T-helper 17 cell (primary cell): ENCODE measurements around the gene DGKB. TPM values are rescaled to one million over a fixed set of nuclear protein-coding genes. Genes with fewer than 3 reads are reported as not detected.

ENCODE experiments used
- ATAC-seq: fragments of 150-1000 bp; cut with Tn5 transposase; 2 replicates; pipeline ENCODE4 v1.10.0; 2021; ENCODE audit warnings: mild to moderate bottlenecking, moderate library complexity
- DNase-seq, 3 donors: peaks; one replicate each; pipeline versions ENCODE4 v3.0.0 to v3.0.0-alpha.2; 2020 to 2021
- H3K9me3 ChIP-seq: one replicate; pipeline ENCODE4 v1.7.0; 2013; ENCODE audit warnings: low read length, mild to moderate bottlenecking; ENCODE audit not compliant: control insufficient read depth, poor library complexity, severe bottlenecking
- H3K27ac Mint-ChIP-seq: one replicate; pipeline ENCODE4 v1.8.0; 2022; ENCODE audit warnings: mild to moderate bottlenecking, moderate library complexity, mixed read lengths
- H3K27me3 Mint-ChIP-seq: one replicate; pipeline ENCODE4 v1.8.0; 2022; ENCODE audit warnings: mixed read lengths
- H3K36me3 Mint-ChIP-seq: one replicate; pipeline ENCODE4 v1.8.0; 2022; ENCODE audit warnings: low read depth, mixed read lengths
- H3K4me1 Mint-ChIP-seq: one replicate; pipeline ENCODE4 v1.8.0; 2022; ENCODE audit warnings: mild to moderate bottlenecking, mixed read lengths
- H3K4me3 Mint-ChIP-seq: one replicate; pipeline ENCODE4 v1.8.0; 2022; ENCODE audit warnings: mild to moderate bottlenecking, moderate library complexity, mixed read lengths
- total RNA-seq, 4 donors: library from RNA in 2 of 4; stranded (reverse) in 2 of 4; gene quantifications; one replicate each; pipeline ENCODE4 v1.2.3 and lab custom pipeline; 2022 to 2026

The DGKB gene
- total RNA-seq, 2 donors from 2014 or later = not detected

DNA sequence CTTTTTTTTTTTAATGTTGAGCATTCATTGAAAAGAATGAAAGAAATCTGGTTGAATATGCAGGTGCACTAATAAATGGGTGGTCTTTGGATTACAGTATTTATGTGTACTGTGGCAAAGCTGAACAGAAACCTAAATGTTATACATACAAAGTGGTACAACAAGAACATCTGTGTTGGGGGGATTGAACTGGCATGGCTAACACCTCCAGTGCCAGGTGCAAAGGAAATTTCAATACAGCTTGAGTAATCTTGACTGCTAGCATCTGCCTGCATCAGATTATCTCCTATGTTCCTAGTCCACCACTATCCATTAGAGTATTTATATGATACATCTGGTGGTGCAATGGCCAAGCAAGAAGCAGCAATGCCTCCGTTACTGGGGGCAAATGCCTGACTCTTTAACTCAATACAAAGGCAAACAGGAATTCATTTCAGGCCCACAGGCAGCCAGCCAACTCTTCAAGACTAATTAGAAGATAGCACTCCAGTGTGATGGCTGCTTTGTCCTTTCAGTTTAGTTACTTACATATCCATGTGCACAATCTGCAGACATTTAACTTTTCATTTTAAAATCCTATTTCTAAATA, 692.6 kb downstream of the DGKB start:
- DNase-seq (no peak), ATAC-seq (no peak)
- Mint-ChIP-seq H3K27me3 (no peaks in the 10 kb centered on the region), H3K27ac (no peak overlapping the region), H3K36me3 (no peaks in the 10 kb centered on the region), H3K4me1 (peaks cover 4% of the 10 kb centered on the region), H3K4me3 (no peak overlapping the region)
- H3K9me3 ChIP-seq = no peaks in the 10 kb centered on the region

DNA sequence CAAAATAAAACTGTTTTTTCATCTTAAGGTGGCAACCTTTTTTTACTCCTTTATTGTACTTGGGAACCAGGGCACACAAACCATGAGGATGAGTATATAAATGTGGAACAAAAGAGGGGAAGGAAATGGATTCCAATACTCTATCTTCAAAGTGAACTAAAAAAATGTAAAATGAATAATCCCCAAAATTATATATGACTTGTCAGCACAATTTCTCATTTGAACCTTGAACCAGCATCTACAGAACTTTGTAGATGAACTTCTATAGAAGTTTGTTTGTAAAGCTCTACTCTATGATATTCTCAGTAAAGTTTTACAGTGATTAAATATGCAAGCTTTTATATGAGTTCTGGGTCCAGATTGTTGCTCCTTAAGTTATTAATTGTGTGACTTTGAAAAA, 694.8 kb downstream of the DGKB start:
- no peaks in the 10 kb centered on the region for H3K9me3 ChIP-seq
- DNase-seq = no peak
- no peak for ATAC-seq
- Mint-ChIP-seq H3K27ac (no peak overlapping the region), H3K4me3 (no peak overlapping the region), H3K27me3 (no peaks in the 10 kb centered on the region), H3K36me3 (no peaks in the 10 kb centered on the region), H3K4me1 (peaks cover 2% of the 10 kb centered on the region)

DNA sequence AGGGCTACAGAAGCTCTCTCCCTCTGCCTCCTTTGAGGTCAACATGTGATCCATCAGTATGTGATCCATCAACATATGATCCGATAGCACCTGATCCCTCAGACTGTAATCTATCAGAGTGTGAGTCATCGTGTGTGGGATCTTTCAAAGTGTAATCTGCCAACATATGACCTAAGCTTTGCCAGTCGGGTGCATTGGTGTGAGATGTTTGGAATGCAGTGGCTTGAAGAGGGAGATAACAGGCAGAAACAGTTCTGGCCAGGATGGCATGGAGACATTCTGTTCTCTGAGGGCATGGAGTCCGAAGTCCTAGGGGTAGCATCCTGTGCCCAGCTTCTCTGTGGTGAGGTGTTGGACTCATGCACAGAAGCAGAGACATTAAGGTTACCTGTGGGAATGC, 695.4 kb downstream of the DGKB start:
- ATAC-seq (no peak), DNase-seq (no peak)
- Mint-ChIP-seq H3K36me3 (no peaks in the 10 kb centered on the region), H3K4me1 (peaks cover 2% of the 10 kb centered on the region), H3K4me3 (no peak overlapping the region), H3K27me3 (no peaks in the 10 kb centered on the region), H3K27ac (no peak overlapping the region)
- H3K9me3 ChIP-seq = no peaks in the 10 kb centered on the region

DNA sequence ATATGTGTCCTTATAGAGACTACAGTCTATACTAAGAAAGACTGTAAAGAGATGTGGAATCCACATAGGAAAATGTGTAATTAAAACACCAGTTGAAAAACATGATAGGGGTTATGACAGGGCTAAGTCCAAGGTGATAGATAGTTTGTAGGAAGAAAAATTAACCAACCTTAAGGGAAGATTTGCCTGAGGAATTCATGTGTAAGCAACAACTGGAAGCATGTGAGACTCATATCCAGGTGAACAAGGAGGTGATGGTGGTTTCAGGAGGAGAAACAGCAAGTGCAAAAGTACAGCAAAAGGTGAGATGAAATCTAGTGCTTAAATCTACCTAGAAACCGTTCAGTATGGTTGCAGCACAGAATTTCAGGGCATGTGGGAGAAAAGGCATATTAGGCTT, 696.4 kb downstream of the DGKB start:
- DNase-seq = no peak
- peaks cover 2% of the 10 kb centered on the region for H3K4me1 Mint-ChIP-seq
- no peak overlapping the region for H3K27ac Mint-ChIP-seq
- no peak for ATAC-seq
- no peaks in the 10 kb centered on the region for H3K9me3 ChIP-seq
- H3K4me3 Mint-ChIP-seq = no peak overlapping the region
- H3K27me3 Mint-ChIP-seq = no peaks in the 10 kb centered on the region
- no peaks in the 10 kb centered on the region for H3K36me3 Mint-ChIP-seq

DNA sequence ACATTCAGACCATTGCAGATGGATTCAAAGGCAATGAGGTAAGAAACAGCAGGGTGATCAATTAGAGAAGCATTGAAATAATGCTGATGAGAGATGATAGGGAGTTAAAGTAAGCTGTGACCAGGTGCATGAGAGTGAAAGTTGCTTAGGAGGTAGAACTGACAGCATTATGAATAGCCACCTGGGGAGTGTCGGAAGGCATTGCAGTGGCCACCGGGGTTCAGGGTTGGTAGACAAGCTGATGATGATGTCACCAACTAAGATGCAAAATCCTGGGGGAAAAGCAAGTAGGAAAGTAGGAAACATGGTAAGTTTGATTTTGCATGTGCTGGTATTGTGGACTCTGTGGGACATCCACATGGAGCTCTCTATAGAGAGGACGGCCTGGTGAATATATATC, 701.2 kb downstream of the DGKB start:
- DNase-seq (no peak), ATAC-seq (no peak)
- Mint-ChIP-seq H3K27ac (no peak overlapping the region), H3K4me3 (no peak overlapping the region), H3K4me1 (no peaks in the 10 kb centered on the region), H3K36me3 (no peaks in the 10 kb centered on the region), H3K27me3 (no peaks in the 10 kb centered on the region)
- no peaks in the 10 kb centered on the region for H3K9me3 ChIP-seq

DNA sequence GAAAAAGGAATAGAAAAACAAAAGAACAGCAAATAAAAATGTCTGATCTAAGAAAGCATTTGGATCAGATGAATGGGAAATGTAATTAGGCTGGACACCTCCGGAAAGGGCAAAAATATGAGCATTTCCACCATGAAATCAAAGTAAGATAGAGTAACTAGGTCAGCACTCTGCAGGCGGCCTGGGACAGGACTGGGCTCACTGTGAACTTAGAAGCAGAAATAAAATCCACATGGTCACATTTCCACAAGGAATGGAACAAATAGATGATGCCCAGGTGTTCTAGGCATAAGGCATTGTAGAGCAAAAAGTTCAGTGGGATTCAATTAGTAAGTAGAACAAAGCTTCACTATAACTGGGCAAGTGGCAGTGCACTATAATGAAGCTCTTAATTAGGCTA, 703.2 kb downstream of the DGKB start:
- H3K36me3 Mint-ChIP-seq = no peaks in the 10 kb centered on the region
- H3K27ac Mint-ChIP-seq = no peak overlapping the region
- H3K9me3 ChIP-seq = no peaks in the 10 kb centered on the region
- no peak for ATAC-seq
- DNase-seq = no peak
- H3K4me1 Mint-ChIP-seq = no peaks in the 10 kb centered on the region
- H3K27me3 Mint-ChIP-seq = no peaks in the 10 kb centered on the region
- H3K4me3 Mint-ChIP-seq = no peak overlapping the region

DNA sequence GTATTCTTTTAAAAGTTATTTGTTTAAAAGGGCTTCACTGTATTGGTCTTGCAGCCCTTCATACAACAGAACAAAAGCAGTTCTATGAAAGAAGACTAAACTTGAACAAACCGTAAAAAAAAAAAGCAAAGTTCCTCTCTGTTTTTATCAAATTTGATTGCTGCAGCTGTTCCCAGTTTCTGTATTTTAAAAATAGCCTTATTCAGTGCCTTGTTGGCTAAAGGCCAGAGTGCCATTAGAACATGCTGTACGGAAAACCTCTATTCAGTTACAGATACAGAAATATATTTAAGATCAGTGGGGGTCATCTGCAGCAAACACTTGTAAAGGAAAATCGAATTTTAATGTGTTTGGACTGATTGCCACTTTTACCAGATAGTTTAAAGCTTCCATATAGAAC, 705.3 kb downstream of the DGKB start:
- ATAC-seq (no peak), DNase-seq (no peak)
- no peaks in the 10 kb centered on the region for H3K27me3 Mint-ChIP-seq
- H3K9me3 ChIP-seq = no peaks in the 10 kb centered on the region
- H3K4me3 Mint-ChIP-seq = no peak overlapping the region
- no peaks in the 10 kb centered on the region for H3K4me1 Mint-ChIP-seq
- H3K27ac Mint-ChIP-seq = no peak overlapping the region
- no peaks in the 10 kb centered on the region for H3K36me3 Mint-ChIP-seq

- H3K9me3 ChIP-seq = no peaks in the 10 kb centered on the region
- no peak overlapping the region for H3K27ac Mint-ChIP-seq
- no peaks in the 10 kb centered on the region for H3K27me3 Mint-ChIP-seq
- H3K4me3 Mint-ChIP-seq = no peak overlapping the region
- no peak for DNase-seq
- H3K36me3 Mint-ChIP-seq = no peaks in the 10 kb centered on the region
- ATAC-seq = no peak
- H3K4me1 Mint-ChIP-seq = no peaks in the 10 kb centered on the region
Observed at GRCh38 chr7:14196555-14196954, 706.0 kb downstream of the DGKB start.

- H3K4me1 Mint-ChIP-seq = no peaks in the 10 kb centered on the region
- H3K36me3 Mint-ChIP-seq = no peaks in the 10 kb centered on the region
- H3K27me3 Mint-ChIP-seq = no peaks in the 10 kb centered on the region
Observed at GRCh38 chr7:14195871-14196270, 706.7 kb downstream of the DGKB start.

GRCh38 chr7:14195079-14195478, 707.5 kb downstream of the DGKB start:
- Mint-ChIP-seq H3K4me3 (no peak overlapping the region), H3K27ac (no peak overlapping the region), H3K4me1 (no peaks in the 10 kb centered on the region), H3K27me3 (no peaks in the 10 kb centered on the region), H3K36me3 (no peaks in the 10 kb centered on the region)
- H3K9me3 ChIP-seq = no peaks in the 10 kb centered on the region
- ATAC-seq (no peak), DNase-seq (no peak)

More at GRCh38 chr7:14195871-14196270, 706.7 kb downstream of the DGKB start:
- ATAC-seq (no peak), DNase-seq (no peak)
- no peak overlapping the region for H3K27ac Mint-ChIP-seq
- H3K9me3 ChIP-seq = no peaks in the 10 kb centered on the region
- H3K4me3 Mint-ChIP-seq = no peak overlapping the region

DNA sequence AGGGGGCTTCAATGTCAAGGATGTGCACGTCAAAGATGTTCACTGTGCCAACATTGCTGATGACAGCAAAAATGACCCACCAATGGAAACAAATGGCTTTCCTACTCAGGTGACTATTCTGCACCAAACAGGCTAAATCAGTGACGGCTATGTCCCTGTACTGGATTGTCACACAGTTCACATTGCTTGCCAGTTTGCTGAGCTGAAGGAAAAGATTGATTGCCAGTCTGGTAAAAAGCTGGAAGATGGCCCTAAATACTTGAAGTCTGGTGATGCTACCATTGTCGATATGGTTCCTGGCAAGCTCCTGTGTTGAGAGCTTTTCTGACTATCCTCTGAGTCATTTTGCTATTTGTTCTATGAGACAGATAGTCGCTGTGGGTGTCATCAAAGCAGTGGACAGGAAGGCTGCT, 710.9 kb downstream of the DGKB start:
- H3K36me3 Mint-ChIP-seq = no peaks in the 10 kb centered on the region
- DNase-seq = no peak
- no peaks in the 10 kb centered on the region for H3K4me1 Mint-ChIP-seq
- no peaks in the 10 kb centered on the region for H3K27me3 Mint-ChIP-seq
- no peaks in the 10 kb centered on the region for H3K9me3 ChIP-seq
- no peak overlapping the region for H3K4me3 Mint-ChIP-seq
- no peak for ATAC-seq
- H3K27ac Mint-ChIP-seq = no peak overlapping the region

DNA sequence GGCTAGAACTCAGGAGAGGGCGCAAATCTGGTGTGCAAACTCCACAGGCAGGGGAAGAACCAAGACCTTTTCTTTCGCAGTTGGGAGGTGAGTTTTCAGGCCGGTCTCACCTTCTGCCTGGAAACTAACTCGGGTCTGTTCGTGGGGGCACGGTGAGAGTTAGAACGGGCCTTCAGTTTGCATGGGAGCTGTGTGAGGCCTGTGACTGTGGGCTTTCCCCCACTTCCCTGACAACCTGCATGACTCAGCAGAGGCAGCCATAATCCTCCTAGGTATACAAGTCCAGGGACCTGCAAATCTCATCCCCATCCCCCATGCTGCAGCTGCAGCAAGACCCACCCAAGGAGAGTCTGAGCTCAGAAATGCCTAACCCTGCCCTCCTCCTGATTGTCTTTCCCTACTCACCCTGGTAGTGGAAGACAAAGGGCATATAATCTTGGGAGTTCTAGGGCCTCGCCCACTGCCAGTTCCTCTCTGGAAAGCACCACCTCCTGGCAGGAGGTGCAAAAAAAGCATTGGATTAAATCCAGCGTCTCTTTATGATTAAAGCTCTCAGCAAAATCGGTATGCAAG, 718.2 kb downstream of the DGKB start:
- no peaks in the 10 kb centered on the region for H3K9me3 ChIP-seq
- no peak overlapping the region for H3K27ac Mint-ChIP-seq
- H3K4me1 Mint-ChIP-seq = no peaks in the 10 kb centered on the region
- ATAC-seq (no peak), DNase-seq (no peak)
- H3K4me3 Mint-ChIP-seq = no peak overlapping the region
- peaks cover 6% of the 10 kb centered on the region for H3K27me3 Mint-ChIP-seq
- H3K36me3 Mint-ChIP-seq = no peaks in the 10 kb centered on the region

DNA sequence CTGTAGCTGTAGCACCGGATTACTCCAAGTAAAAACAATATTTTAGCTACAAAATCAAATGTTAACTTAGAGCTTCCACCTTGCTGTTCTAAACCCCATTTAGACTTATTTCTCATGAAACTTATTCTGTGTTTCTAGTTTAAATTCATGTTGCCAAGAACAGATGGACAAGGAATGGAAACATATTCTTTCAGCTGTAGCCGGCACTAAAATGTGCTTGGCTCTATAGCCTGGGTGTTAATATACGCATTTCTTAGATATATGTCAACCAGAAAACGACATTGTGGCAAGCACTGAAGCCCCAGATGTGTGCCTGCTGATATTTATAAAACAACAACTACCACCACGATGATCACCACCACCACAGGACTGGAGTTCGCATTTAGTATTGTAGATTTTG, 722.8 kb downstream of the DGKB start:
- no peaks in the 10 kb centered on the region for H3K4me1 Mint-ChIP-seq
- no peak overlapping the region for H3K27ac Mint-ChIP-seq
- no peaks in the 10 kb centered on the region for H3K36me3 Mint-ChIP-seq
- ATAC-seq (no peak), DNase-seq (no peak)
- H3K4me3 Mint-ChIP-seq = no peak overlapping the region
- peaks cover 6% of the 10 kb centered on the region for H3K27me3 Mint-ChIP-seq
- H3K9me3 ChIP-seq = no peaks in the 10 kb centered on the region

GRCh38 chr7:14177876-14178275, 724.7 kb downstream of the DGKB start:
- no peaks in the 10 kb centered on the region for H3K9me3 ChIP-seq
- Mint-ChIP-seq H3K4me1 (no peaks in the 10 kb centered on the region), H3K36me3 (no peaks in the 10 kb centered on the region), H3K27ac (no peak overlapping the region), H3K4me3 (no peak overlapping the region), H3K27me3 (peaks cover 6% of the 10 kb centered on the region)
- ATAC-seq (no peak), DNase-seq (no peak)
